Pulmonary artery endothelial cell (primary cell): ENCODE measurements around the gene CPVL. TPM values are rescaled to one million over a fixed set of nuclear protein-coding genes. Genes with fewer than 3 reads are reported as not detected.

ENCODE experiments used
- total RNA-seq: library from RNA; depleted of rRNA; stranded (reverse); fragments of >200 nt; gene quantifications from 2 replicates; pipeline ENCODE4 v1.2.3, GENCODE V29; 2014

CPVL gene
- total RNA-seq, 1 donor from 2014 or later: not detected

Other genes with a start within 250 kb of the CPVL start
- 0.33 and 0.63 TPM in 2 replicates for gene TRIL, start 188.2 kb downstream of the CPVL start, total RNA-seq
- 0.13 and 0.78 TPM in 2 replicates for gene CHN2, start 48.2 kb upstream of the CPVL start, total RNA-seq